Activated T-helper 1 cell treated with anti-CD3 and anti-CD28 coated beads, Interleukin-2, amount 50 U/mL, for 16 hours (primary cell): ENCODE results near the gene DHX35.

Experiments
- DNase-seq, 2 donors: peaks; one replicate each; pipeline ENCODE4 v3.0.0-alpha.2; 2020; ENCODE audit warnings: low read depth in 1 of 2, low spot score in 1 of 2

Gene DHX35

DNA sequence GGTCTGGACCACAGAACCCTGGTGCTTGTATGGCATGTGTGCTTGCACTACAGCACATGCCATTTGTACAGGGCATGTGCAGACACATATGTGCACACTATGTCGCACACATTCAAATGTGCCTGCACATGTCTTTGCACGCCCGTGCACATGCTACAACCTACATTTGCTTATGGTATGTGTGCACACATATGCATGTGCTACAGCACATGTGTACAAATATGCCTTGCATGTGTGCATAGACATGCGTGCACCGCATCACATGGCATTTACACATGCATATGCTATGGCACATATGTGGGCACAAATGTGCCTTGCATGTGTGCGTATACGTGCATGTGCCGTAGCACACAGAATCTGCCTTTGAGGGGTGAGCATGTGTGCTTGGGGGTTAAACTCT, 90.5 kb downstream of the DHX35 start:
- no peak for DNase-seq

DNA sequence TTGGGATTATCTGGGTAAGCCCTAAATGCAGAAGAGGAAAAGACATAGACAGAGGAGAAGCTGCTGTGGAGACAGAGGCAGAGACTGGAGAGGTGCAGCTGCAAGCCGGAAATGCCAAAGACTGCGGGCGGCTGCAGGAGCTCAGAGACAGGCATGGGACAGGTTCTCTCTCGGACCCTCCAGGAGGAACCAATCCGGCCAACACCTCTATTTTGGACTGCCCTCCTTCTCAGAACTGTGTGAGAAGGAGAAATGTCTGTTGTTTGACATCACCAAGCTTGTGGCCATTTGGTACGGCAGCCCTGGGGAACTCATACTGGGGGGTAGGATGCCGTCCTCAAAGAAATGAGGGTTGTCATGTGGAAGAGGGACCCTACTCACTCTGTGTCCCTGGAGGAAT, 95.0 kb downstream of the DHX35 start:
- no peak for DNase-seq

DNA sequence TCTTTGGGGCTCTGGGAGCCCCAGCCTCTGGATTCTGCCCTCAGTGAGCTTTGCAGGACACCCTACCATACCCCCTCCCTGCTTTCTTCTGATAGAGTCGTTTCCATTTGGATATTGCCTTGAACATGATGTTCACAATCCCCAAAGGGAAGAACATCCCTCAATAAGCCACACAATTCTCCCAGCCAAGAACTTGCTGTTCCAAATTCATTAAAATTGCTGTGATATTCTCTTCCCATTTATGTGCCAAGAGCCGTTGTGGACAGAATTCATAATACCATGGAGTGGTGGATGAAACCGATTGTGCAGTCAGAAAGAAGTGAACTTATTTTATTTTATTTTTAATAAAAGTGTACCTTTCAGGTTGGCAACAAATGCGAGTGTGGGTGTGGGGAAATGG, 95.8 kb downstream of the DHX35 start:
- DNase-seq: no peak

DNA sequence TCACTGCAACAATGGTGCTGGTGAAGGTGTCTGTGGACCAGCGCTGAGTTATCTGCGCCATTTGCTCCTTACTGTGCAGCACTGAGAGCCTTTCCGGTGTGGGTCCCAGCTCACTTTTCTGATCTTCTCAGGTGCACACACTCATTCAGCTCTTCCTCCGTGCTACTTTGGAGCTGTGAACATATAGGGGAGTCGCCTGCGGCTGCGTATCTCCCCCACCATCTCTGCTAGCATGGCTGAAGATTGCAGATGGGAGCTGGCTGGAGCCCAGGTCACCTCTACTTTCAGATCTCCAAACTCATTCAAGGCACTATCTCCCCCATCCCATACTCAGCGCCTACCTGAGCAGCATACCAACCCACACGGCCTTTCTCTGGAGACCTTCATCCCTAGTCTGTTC, 96.9 kb downstream of the DHX35 start:
- no peak for DNase-seq

DNA sequence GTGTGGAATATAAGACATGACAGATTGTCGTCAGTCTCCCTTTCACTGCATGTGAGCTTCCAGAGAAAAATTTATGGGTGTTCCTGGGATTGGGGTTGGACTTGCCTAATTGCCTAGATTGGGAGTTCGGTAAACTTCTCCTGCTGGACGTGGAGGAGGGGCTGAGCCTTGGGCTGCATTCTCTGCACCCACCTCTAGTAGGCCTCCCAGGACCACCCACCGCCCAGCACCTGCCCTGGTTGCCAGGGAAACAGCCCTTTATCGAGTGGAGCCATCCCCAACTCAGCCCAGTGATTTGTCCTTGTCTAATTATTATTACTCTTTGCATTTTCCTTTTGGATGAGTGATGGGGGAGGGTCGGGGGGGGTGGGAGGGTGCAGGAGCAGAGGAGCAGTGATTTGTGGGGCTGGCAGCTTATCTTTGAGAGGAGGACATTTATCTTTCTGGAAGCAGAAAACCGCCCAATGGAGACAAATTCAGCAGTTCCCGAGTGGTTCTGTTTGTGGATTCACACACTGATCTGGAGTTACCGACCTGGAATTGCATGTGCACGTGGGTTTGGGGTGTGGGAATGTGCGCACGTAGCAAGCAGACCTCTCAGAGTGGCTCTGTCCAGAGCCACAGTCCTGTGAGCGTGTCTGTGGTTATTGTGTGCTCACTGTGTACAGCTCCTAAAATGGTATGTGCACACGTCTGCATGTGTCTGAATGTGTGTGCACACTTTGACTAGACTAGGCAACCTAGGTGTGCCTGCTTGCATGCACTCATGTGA, 104.5 kb downstream of the DHX35 start:
- no peak for DNase-seq

DNA sequence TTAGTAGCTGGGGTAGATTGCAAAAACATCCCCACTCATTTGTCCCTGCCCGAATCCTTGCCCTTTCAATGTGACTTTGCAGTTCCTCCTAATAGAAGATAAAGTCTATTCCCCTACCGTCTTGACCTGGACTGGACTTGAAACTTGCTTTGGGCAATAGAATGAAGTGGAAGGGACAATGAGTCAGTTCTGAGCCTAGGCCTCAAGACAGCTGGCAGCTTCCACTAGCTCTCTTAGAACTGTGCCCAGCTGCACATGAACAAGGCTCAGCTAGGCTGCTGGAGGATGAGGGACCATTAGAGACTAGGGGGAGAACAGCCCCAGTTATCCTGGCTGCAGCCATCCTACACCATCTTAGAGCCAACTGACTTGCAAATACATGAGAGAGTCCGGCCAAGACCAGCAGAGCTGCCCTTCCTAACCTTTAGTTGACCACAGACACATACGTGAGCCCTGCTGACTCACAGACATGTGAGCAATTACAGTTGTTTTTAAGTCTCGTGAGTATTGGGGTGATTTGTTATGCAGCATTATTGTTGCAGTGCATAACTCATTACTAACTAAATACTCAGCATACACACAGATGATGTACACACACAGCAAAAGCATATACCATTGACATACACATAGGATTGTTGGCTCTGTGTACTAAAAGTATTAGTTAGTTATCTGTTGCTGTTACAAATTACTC, 105.5 kb downstream of the DHX35 start:
- no peak for DNase-seq

DNA sequence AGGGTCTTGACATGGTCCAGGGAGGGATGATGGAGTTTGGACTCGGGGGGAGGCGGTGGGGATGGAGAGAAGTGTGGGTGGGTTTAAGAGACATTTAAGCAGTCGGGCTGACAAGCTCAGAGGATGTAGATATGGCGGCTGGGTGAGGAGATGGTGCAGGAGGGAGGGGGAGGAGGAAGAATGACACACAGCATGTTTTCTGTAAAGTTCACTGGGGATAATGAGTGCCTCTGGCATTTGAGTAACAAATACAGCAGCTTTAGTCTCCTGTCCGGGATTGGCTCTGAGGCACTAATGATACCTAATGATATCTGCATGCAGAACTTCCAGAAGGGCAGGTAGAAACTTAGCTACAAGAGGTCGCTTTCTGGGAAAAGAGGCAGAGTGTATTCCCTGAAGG, 107.8 kb downstream of the DHX35 start:
- DNase-seq: no peak

DNA sequence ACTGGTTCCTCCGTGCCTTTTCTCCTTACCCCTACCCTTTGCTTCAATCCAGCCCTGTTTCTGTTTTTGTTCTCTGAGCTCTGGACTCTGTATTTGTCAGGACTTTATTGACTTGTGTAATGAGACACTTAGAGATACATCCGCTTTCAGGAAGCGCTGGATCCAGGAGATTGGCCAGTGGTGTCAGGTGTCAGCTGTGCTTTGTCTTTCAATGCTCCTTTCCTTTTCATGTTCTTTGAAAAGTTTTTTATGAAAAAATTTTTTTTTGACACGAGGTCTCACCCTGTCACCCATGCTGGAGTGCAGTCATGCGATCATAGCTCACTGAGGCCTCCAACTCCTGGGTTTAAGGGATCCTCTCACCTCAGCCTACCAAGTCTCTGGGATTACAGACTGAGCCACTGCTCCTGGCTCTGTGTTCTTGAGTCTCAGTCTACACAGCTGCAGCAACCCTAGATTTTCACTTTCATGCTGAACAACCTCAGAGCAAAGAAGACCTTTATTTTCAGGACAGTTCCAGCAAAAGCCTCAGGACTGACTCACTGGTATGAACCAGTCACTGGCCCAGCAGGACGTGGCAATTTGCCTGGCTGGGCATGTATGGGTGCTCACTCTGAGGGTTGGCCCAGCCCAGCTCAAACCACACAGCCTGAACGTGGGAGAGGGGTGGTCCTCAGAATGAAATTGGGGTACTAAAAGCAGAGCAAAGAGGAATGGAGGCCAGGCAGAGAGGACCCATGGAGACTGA, 108.5 kb downstream of the DHX35 start:
- no peak for DNase-seq

DNA sequence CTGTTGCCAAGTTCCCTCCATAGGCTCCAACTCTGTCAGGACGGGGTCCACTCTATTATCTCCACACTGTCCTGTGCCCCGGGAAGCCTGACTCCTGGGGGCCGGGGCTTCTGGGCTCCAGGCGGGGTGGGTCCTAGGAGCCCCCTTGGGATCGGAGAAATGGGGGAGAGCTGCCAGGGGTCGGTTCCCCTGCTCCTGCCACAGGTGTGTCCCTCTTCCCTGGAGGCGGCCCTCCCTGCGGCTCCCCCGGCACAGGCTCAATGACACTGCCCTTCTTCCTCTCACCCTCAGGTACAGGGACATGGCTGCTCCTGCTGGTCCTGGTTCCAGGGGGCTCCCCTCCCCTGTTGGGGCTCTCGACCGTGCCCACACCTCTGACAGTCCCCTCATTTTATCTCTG, 110.0 kb downstream of the DHX35 start:
- DNase-seq: no peak

DNA sequence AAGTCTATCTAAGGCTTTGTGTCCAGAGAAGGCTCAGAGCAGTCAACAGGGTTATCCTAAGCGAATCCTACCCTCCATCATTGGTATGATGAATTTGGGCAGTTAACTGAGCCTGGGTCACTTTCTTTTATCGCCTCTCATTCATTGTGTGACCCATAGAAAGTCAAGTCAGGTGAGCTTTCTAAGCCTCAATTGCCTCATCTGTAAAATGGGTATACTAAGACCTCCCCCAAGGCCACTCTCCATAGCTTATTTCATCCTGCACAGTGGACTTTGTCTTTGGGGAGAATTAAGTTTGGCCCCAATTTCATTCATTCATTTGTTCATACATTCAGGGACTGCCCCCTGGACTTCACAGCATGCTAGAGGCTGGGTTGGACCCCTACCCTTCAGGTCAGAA, 110.5 kb downstream of the DHX35 start:
- DNase-seq: no peak

DNA sequence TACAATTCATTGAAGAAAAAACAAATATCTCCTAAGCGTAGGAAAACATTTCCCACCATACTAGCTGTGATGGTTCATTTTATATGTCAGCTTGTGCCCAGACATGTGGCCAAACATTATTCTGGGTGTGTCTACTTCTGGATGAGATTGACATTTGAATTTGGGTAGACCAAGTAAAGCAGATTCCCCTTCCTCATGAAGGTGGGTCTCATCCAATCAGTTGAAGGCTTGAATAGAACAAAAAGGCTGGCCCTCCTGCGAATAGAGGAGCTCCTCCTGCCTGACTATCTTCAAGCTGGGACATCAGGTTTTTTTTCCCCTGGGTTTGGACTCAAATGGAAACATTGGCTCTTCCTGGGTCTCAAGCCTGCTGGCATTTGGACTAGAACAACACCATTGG, 113.6 kb downstream of the DHX35 start:
- DNase-seq: no peak

DNA sequence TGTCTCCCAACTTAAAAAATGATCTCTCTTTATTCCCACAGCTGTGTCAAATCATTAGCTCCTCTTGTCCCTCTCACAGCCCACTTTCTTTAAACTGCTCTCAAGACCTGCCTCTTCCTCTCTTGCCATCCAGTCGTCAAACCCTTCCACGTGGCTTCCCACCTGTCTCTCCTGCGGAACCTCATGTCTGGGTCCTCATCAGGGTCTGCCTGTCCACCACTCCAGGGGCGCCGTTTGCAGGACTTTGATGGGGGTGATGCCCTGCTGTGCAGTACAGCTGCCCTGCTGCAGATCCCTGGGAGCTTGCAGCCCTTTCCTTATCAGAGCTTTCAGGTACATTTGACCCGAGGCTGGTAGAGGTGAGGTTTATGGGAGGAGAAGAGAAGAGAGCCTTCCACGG, 114.8 kb downstream of the DHX35 start:
- no peak for DNase-seq

DNA sequence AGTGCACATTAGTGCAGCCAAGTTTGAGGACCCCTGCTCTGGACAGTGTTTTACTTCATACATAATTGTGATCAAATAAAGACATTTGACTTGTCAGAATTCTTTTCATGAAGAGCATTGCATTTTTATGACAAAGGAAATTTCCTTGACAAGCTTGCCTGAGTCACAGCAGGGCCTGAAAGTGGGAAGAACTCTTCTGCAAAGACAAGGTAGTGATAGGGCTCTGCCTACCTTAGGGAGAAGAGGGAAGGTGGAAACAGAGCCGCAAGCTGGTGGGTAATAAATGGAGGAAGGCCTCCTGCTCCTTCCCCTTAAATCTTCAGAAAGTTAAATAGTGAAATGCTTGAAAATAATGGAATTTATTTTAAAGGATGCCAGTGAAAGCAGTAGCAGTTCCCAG, 118.2 kb downstream of the DHX35 start:
- no peak for DNase-seq

DNA sequence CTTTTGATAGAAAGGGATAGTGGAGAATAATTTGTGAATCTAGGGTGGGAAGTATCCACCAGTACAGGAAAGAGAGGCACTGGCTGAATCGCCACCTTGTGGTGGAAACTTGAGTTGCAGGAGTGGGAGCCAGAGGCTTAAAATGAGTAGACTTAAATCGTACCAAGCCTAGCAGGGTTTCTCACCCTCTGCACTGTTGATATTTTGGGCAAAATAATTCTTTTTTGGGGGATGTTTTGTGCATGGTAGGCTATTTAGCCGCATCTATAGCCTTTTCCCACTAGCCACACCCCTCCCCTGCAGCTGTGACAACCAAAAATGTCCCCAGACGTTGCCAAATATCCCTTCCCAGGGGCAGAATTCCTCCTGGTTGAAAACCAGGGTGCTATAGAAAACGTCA, 119.1 kb downstream of the DHX35 start:
- peak; percentile 60 to 73 for DNase-seq

DNA sequence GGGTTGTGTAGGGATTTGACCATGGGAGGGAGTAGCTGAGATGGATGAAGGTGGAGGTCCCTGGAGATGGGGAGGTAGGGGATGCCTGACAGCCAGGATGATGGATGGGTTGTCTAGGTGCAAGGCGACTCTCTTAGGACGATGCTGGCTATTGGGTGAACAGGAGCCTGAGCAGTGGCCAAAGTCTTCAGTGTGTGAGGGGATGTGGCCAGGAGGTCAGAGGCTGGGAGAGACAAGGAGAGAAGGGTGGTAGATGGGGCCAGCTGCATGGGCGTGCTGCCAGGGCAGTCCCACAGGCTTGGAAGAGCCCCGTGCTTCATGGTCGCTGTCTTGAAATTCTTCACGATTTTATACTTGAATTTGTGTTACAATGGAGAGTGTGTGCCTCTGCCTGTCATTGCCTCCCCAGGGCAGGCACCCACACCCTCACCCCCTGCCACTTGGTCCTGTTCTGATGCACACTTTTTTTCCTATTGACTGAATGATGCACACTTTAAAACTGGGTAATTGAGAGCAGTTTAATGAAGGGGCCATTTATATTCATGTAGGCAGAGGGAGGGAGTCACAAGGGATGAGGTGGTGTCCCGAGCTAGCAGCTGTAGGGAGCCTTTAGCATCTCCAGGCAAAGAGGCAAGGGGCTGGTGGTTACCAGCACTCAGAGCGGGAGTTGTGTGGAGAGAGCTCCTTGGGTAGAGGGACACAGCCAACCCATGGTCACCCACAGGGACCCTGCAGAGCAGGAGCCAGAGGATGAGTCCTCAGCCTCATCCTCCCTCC, 120.7 kb downstream of the DHX35 start:
- no peak for DNase-seq

DNA sequence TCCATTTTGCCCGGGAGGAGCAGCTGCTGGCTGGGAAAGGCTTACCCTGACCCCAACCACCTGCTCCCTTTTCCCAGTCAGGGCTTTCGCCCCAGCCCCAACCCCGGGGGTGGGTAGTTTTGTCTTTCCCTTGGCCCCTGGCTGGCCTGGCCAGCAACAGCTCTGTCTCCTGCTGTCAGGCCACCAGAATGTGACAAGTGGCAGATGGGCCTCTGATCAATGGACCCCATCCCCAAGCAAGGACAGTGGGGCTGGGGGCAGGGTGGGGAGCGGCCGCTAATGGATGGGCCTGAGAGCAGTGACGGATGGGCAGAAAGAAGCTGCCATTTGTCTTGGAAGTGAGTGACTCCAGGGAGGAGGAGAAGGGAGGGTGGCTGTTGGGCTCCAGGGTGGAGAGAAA, 121.6 kb downstream of the DHX35 start:
- DNase-seq: no peak

DNA sequence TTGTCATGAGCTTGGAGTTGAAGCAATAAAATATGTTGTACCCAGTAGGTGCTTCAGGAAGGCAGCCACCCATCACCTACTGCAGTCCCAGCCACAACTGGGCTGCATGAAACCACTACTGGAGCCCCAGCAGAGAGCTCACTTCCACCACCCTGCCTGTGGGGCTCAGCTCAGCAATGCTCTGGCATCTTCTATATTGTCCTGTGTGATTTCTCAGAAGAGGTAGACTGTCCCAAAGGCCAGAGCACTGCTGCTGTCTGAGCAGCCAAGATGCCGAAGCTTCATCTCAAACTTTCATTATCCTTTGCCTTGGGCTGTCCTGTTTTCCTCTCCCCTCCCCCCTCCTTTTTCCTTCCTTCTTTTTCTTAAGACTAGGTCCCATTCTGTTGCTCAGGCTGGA, 126.9 kb downstream of the DHX35 start:
- no peak for DNase-seq
